Nephron (organoid): ENCODE results near the gene ITK.

ENCODE experiments used
- H3K27ac Mint-ChIP-seq, 3 experiments: 2 replicates each; pipeline ENCODE4 v1.8.0; 2020; ENCODE audit warnings: mixed read lengths in 3 of 3, mild to moderate bottlenecking in 2 of 3, moderate library complexity in 1 of 3
- H3K27me3 Mint-ChIP-seq: 2 replicates; pipeline ENCODE4 v1.8.0; 2021; ENCODE audit warnings: low read depth, mild to moderate bottlenecking, moderate library complexity, mixed read lengths
- H3K36me3 Mint-ChIP-seq: 2 replicates; pipeline ENCODE4 v1.8.0; 2020; ENCODE audit warnings: low read depth, mixed read lengths
- H3K4me1 Mint-ChIP-seq: 2 replicates; pipeline ENCODE4 v1.8.0; 2020; ENCODE audit warnings: mixed read lengths
- H3K4me3 Mint-ChIP-seq, 3 experiments: 2 replicates each; pipeline ENCODE4 v1.8.0; 2020; ENCODE audit warnings: mild to moderate bottlenecking in 3 of 3, mixed read lengths in 3 of 3, moderate library complexity in 2 of 3
- H3K9me3 Mint-ChIP-seq: 2 replicates; pipeline ENCODE4 v1.8.0; 2020; ENCODE audit warnings: mixed read lengths
- CTCF ChIP-seq, 3 experiments: fragments of 200-600 bp; sonication (generic); IDR thresholded peaks; one replicate each; pipeline ENCODE4 v1.5.0; 2021; ENCODE audit warnings: antibody characterized with exemption in 3 of 3; ENCODE audit not compliant: unreplicated experiment in 3 of 3

The ITK gene

GRCh38 chr5:157159209-157159751 lies 21.4 kb upstream of the ITK start:
- H3K9me3 Mint-ChIP-seq, result peaks cover 3% of the 10 kb centered on the region
- H3K4me3 Mint-ChIP-seq, result no peak overlapping the region
- TF ChIP-seq CTCF (IDR thresholded peaks at IDR 0.05; ENCODE audit: unreplicated experiment in 3 of 3), result no peak
- peaks cover 5% of the 10 kb centered on the region for H3K27me3 Mint-ChIP-seq
- no peak overlapping the region for H3K27ac Mint-ChIP-seq
- no peaks in the 10 kb centered on the region for H3K36me3 Mint-ChIP-seq
- no peaks in the 10 kb centered on the region for H3K4me1 Mint-ChIP-seq

DNA sequence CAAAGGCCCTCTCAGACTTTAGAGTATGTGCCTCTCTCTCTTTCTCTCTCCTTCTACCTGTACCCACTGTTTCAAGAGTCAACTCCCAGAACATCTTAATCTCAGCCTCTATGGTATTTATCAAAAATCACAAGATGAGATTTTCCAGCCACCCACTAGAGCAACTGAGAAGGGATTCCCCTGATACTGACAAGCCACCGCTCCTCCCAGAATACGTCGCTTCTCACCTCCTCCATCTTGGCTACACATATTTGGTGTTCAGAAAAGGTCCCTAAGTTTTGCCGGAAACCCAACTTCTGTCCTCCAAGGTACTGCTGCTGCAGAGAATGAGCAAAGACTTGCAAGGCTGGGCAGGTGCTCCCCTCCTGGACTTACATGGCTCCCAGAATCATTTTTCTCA lies 20.6 kb upstream of the ITK start:
- Mint-ChIP-seq H3K27me3 (peaks cover 5% of the 10 kb centered on the region), H3K9me3 (peaks cover 3% of the 10 kb centered on the region), H3K4me1 (no peaks in the 10 kb centered on the region), H3K36me3 (no peaks in the 10 kb centered on the region), H3K4me3 (no peak overlapping the region), H3K27ac (no peak overlapping the region)
- no peak for TF ChIP-seq CTCF (IDR thresholded peaks at IDR 0.05; ENCODE audit: unreplicated experiment in 3 of 3)

GRCh38 chr5:157161996-157162395 lies 18.6 kb upstream of the ITK start:
- Mint-ChIP-seq H3K9me3 (no peaks in the 10 kb centered on the region), H3K4me1 (no peaks in the 10 kb centered on the region), H3K4me3 (no peak overlapping the region), H3K27ac (no peak overlapping the region), H3K27me3 (peaks cover 11% of the 10 kb centered on the region), H3K36me3 (no peaks in the 10 kb centered on the region)
- no peak for TF ChIP-seq CTCF (IDR thresholded peaks at IDR 0.05; ENCODE audit: unreplicated experiment in 3 of 3)

GRCh38 chr5:157162919-157163510 lies 17.6 kb upstream of the ITK start:
- Mint-ChIP-seq H3K36me3 (no peaks in the 10 kb centered on the region), H3K27me3 (peaks cover 14% of the 10 kb centered on the region), H3K9me3 (no peaks in the 10 kb centered on the region), H3K27ac (no peak overlapping the region), H3K4me1 (no peaks in the 10 kb centered on the region), H3K4me3 (no peak overlapping the region)
- TF ChIP-seq CTCF (IDR thresholded peaks at IDR 0.05; ENCODE audit: unreplicated experiment in 3 of 3), result no peak

DNA sequence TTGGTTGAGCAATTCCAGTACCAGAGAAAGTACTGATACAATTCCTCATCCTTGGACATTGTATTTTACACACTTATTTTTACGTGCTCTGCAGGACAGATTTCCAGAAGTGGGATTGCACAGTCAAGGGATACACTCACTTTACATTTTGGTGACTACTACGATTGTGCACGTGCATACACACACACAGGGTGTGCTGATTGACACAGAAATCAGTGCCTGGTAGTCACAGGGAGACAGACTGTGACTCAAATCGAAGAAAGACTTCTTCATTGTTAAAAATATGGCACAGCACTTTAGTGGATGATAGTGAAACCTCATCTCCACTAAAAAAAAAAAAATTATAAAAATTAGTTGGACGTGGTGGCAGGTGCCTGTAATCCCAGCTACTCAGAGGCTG lies 16.1 kb upstream of the ITK start:
- Mint-ChIP-seq H3K9me3 (no peaks in the 10 kb centered on the region), H3K4me3 (no peak overlapping the region), H3K27ac (no peak overlapping the region), H3K27me3 (peaks cover 15% of the 10 kb centered on the region), H3K36me3 (no peaks in the 10 kb centered on the region), H3K4me1 (no peaks in the 10 kb centered on the region)
- no peak for TF ChIP-seq CTCF (IDR thresholded peaks at IDR 0.05; ENCODE audit: unreplicated experiment in 3 of 3)

DNA sequence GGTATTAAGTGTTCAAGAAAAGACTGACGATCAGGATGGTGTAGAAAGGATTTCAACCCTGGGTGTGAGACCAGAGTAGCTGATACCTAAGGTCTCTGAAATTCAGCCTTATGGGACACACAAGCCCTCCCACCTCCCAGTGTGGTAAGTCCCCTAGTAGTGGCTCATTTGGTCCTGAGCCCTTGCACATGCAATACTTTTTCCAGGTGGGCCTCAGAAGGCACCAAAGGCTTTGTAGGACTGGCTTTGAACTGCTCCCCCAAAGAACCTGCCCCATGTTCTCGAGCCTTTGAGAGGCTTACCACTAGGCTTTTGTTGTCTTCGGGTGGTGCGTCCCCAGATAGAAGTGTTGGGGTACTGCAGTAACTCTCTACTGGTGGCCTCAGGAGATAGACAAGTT lies 15.4 kb upstream of the ITK start:
- no peak overlapping the region for H3K4me3 Mint-ChIP-seq
- no peaks in the 10 kb centered on the region for H3K9me3 Mint-ChIP-seq
- no peak for TF ChIP-seq CTCF (IDR thresholded peaks at IDR 0.05; ENCODE audit: unreplicated experiment in 3 of 3)

More for the DNA sequence above, 15.4 kb upstream of the ITK start:
- Mint-ChIP-seq H3K27ac (no peak overlapping the region), H3K27me3 (peaks cover 15% of the 10 kb centered on the region), H3K36me3 (no peaks in the 10 kb centered on the region), H3K4me1 (no peaks in the 10 kb centered on the region)
